HUDEP-2 (cell line): ENCODE data around the gene NAPSA.
"Not testable (repeated sequence)": the region's sequence is repeated elsewhere in the genome, so short reads cannot be mapped to it uniquely, and the experiment has no call there.

ENCODE experiments used
- DNase-seq, 76 experiments: peaks; one replicate each; lab custom pipeline; 2025; ENCODE audit not compliant: unreplicated experiment in 76 of 76; lab: John Stamatoyannopoulos, UW

NAPSA gene

DNA sequence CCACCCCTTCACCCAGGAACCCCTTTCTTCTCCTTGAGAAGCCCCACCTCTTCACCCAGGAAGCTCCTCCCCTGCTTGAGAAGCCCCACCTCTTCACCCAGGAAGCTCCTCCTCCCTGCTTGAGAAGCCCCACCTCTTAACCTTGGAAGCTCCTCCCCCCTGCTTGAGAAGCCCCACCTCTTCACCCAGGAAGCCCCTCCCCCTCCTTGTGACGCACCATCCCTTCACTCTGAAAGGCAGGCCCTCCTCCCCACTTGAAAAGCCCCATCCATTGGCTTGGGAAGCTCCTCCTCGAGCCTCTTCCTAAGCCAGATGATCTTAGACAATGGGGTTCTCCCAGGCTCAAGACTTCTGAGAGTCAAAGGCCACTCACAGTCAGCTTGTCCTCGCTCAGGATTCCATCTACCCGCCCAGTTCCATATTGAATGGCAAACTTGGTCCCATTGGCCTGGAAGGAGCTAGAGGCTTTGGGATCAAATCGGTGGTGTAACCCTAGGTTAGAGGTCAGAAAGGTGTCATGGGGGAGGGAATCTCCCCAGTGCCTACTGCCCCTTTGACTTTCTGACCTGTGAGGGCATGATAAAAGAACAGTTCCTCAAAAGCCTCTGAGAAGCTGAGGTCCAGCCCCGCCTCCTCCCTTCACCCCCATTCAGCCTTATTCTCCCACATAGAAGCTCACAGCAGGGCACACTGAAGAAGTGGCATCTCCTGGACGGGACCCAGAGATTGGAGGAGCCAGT, 4.0 kb downstream of the NAPSA start:
- DNase-seq, result peak in 3 of 76 experiments; percentile 9 to 24 (median 18)

DNA sequence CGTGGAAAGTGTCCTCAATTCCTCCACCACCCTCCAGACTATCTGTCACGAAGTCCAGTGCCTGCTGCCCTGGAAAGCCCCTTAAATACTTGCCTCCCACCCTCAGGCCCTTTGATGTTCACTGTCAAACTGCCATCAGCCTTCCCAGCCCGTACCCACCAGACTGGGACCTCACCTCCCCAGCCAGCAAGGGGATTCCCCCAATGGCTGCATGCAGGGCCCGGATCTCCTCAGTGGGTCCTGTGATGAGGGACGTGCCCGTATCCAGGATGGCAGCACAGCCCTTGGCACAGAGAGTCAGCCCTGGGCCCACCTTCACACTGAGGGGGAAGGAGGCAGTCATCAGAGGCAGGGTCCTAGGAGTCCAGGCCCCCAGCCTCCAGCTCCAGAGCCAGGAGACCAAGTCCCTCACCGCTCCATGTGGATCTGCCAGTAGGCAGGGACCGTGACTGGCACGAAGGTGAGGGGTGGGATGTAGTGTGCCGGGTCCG, 6.1 kb downstream of the NAPSA start:
- DNase-seq, result no peak

GRCh38 chr19:50358483-50359327, 6.7 kb downstream of the NAPSA start:
- DNase-seq, result no peak

- DNase-seq, result peak in 61 of 76 experiments; percentile 8 to 73 (median 45)
Observed at GRCh38 chr19:50357178-50358100, 8.0 kb downstream of the NAPSA start.

DNA sequence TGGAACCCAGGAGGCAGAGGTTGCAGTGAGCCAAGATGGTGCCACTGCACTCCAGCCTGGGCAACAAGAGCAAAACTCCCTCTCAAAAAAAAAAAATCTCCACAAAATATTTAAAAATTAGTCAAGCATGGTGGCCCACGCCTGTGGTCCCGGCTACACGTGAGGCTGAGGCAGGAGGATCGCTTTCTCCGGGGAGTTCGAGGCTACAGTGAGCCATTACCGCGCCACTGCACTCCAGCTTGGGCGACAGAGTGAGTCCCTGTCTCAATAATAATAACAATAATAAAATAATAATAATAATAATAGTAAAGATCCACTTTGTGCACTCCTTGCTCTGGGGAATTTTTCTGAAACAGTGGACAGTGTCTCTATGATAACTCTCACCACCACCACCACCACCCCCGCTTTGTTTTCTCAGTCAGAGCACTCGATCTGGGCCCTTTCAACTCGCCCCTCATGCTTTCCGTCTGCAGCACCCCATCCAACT, 8.7 kb downstream of the NAPSA start:
- no peak for DNase-seq

DNA sequence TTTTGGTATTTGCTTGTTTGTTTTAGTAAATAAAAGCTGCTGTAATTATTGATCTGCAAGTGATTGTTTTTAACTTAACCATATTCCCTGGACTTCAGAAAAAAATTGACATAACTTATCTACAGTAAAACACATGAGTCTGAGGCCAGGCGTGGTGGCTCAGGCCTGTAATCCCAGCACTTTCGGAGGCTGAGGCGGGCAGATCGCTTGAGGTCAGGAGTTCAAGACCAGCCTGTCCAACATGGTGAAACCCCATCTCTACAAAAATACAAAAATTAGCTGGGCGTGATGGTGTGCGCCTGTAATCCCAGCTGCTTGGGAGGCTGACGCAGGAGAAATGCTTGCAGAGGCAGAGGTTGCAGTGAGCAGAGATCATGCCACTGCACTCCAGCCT, 12.0 kb downstream of the NAPSA start:
- not testable (repeated sequence) for DNase-seq

DNA sequence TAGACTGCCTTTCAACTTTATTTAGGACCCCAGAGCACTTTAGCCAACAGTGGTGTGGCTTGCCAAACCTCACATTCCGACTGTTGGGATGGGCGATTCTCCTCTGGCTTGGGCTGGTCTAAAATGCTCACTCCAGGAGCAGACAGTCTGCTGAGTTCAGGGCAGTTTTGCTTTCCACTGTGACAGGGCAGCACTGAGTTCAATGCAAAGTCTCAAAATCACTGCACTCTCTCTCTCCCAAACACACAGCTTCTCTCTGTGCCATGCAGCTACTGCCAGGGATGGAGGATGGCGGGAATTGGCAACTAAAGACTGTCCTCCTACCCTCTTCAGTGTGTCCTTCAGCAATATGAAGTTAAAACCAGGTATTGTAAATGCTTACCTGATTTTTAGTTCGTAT, 13.2 kb downstream of the NAPSA start:
- DNase-seq, result no peak

DNA sequence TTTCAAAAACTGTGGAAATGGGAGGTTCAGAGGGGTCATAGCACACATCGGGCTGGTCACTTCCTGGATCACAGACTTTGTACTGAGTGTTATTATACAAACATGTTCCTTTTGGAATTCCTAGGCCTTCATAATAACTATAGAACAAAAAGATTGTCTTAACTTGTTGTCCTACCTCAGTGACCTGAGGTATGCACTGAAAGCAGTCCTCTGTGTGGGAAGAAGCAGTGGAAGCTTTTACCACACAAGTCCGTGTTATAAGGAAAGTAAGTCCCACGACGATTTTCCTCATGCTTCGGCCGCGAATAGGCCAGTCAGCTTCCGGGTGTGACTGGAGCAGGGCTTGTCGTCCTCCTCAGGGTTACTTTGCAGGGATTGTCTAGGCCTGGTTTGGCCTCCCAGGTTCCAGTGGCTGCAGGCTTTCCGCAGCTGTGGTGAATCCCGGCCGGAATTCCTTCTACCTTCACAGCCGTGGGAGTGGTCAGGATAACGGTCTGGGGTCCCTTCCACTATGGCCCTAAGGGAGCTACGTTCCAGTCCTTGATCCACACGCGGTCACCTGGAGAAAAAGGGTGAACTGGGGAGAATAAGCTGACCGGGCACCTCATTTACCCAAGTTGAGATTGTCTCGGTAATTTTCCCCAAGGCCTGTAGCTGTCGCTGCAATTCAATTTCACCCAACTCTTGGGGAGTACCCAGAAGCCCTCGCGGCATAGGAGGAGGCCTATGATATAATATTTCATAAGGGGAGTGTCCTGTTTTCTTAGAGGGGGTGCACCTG, 16.0 kb downstream of the NAPSA start:
- peak in 1 of 76 experiments; percentile 16 for DNase-seq

DNA sequence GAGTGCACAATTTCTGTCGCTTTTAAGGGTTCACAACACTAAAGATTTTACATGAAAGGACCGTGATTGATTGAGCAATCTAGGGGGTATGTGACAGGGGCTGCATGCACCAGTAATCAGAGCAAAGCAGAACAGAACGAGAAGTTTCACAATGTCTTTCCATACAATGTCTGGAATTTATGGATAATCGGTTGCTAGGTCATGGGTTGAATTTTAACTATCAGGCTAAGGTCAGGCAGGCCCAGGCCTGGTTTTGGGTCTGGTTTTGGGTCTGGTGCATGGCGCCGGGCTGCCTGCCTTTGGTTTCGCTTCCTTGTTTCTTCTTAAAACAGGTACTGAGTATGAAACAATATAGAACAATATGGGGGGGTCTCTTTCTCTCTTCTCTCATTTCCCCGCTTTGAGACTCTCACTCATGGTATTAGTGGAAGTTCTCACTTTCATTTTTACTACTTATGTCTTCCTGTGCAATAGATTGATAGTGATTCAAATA, 18.3 kb downstream of the NAPSA start:
- DNase-seq, result not testable (repeated sequence)

GRCh38 chr19:50344661-50345318, 20.6 kb downstream of the NAPSA start:
- DNase-seq, result no peak

DNA sequence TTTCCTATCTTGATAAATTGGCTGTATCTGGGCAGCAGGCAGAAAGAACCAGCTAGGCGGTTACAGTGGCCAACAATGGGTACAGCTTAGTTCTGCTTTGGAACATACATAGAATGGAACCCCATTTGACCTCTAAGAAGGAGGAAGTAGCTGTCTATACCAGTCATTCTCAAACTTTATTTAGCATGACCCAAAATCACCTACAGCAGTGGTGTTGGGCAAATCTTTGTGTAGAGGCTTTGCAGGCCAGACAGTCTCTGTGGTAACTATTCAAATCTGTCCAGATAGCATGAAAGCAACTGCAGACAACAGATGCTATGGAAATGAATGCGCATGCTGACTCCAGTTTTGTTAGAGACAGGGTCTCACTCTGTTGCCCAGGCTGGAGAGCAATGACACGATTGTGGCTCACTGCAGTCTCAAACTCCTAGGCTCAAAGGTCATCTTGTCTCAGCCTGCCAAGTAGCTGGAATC, 24.3 kb downstream of the NAPSA start:
- no peak for DNase-seq

GRCh38 chr19:50340331-50340730, 25.1 kb downstream of the NAPSA start:
- DNase-seq, result no peak

DNA sequence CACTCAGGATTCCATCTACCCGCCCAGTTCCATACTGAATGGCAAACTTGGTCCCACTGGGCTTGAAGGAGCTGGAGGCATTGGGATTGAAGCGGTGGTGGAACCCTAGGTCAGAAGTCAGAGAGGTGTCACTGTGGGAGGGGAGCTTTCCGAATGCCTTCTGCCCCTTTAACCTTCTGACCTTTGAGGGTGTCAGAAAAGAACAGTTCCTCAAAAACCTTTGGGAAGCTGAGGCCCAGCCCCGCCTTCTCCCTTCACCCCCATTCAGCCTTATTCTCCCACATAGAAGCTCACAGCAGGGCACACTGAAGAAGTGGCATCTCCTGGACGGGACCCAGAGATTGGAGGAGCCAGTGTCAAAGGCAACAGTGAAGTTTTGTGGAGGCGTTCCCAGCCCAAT, 28.4 kb downstream of the NAPSA start:
- not testable (repeated sequence) for DNase-seq

DNA sequence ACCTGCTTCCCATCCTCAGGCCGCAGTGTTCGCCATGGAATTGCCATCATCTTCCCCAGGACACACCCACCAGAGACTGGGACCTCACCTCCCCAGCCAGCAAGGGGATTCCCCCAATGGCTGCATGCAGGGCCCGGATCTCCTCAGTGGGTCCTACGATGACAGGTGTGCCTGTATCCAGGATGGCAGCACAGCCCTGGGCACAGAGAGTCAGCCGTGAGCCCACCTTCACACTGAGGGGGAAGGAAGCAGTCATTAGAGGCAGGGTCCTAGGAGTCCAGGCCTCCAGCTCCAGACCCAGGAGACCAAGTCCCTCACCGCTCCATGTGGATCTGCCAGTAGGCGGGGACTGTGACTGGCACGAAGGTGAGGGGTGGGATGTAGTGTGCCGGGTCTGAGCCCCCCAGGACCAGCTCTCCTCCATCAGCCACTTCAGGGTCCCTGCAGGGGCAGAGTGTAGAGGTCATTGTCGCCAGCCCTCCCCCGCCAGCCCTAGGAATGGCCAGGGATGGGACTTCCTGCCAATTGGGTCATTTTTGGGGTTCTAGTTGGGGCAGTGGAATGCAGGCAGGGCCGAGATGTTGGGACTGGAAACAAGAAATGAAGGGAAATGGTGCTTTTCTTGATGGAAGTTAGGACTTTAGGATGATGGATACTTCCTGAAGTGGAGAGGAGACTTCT, 30.6 kb downstream of the NAPSA start:
- DNase-seq, result no peak

GRCh38 chr19:50333737-50334617, 31.5 kb downstream of the NAPSA start:
- DNase-seq, result peak in 66 of 76 experiments; percentile 50 to 99 (median 85)

- peak in 75 of 76 experiments; percentile 48 to 99 (median 91) for DNase-seq
Observed at GRCh38 chr19:50333235-50333736, 32.2 kb downstream of the NAPSA start.
